Spleen (tissue), 3 donors: ENCODE results near the gene SMCO1.
"Not testable (repeated sequence)": the region's sequence is repeated elsewhere in the genome, so short reads cannot be mapped to it uniquely, and the experiment has no call there.

Experiments used
- POLR2A ChIP-seq, 3 donors: fragments of 450-650 bp; IDR thresholded peaks; one replicate each; pipeline ENCODE4 v1.5.1; 2017; ENCODE audit warnings: antibody characterized with exemption in 3 of 3, mild to moderate bottlenecking in 1 of 3
- POLR2AphosphoS5 ChIP-seq, 3 donors: sonication (generic); formaldehyde crosslinking; IDR thresholded peaks; one replicate each; pipeline ENCODE4 v1.5.1; 2017; ENCODE audit warnings: antibody characterized with exemption in 3 of 3

DNA sequence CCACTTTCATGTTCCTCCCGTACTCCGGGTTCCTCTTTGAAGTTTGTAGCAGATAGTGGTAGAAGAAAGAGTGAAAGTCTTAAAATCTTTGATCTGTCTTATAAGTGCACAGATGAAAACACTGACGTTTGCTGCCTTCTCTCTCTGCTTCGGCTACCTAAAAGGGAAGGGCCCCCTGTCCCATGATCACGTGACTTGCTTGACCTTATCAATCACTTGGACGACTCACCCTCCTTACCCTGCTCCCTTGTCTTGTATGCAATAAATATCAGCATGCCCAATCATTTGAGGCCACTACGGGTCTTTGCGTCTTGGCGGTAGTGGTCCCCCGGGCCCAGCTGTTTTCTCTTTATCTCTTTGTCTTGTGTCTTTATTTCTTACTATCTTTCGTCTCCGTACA is 6.1 kb upstream of the SMCO1 start:
- TF ChIP-seq POLR2A, POLR2AphosphoS5 (IDR thresholded peaks at IDR 0.05): not testable (repeated sequence)
